GM23338 (cell line): Measurements from ENCODE around the gene MYF6.

Experiments
- CREB1 ChIP-seq: fragments of 250-450 bp; sonication (Bioruptor Pico); IDR thresholded peaks from 2 replicates; pipeline ENCODE4 v1.5.0; 2020; ENCODE audit warnings: low read depth, mild to moderate bottlenecking, moderate library complexity
- CTCF ChIP-seq, 2 experiments: fragments of 200-600 bp in 1 of 2; sonication (generic) in 1 of 2; conservative IDR thresholded peaks; 2 replicates each; pipeline versions ENCODE4 v1.5.1 to v1.6.1; 2016 to 2017; ENCODE audit warnings: antibody characterized with exemption in 2 of 2, low read depth in 2 of 2, mild to moderate bottlenecking in 2 of 2, moderate library complexity in 1 of 2
- ETS1 ChIP-seq: IDR thresholded peaks from 2 replicates; pipeline ENCODE4 v1.6.1; 2016; ENCODE audit warnings: antibody characterized with exemption
- EZH2 ChIP-seq: fragments of 200-600 bp; sonication (generic); IDR thresholded peaks from one replicate; pipeline ENCODE4 v1.8.0; 2017; ENCODE audit warnings: antibody characterized with exemption, mild to moderate bottlenecking, low read depth; ENCODE audit not compliant: unreplicated experiment
- EZH2phosphoT487 ChIP-seq: fragments of 200-600 bp; sonication (generic); IDR thresholded peaks from one replicate; pipeline ENCODE4 v1.8.1; 2018; ENCODE audit warnings: antibody characterized with exemption; ENCODE audit not compliant: unreplicated experiment
- JUNB ChIP-seq: IDR thresholded peaks from one replicate; pipeline ENCODE4 v1.6.1; 2016; ENCODE audit warnings: antibody characterized with exemption; ENCODE audit not compliant: unreplicated experiment
- NANOG ChIP-seq: IDR thresholded peaks from 2 replicates; pipeline ENCODE4 v1.6.1; 2016; ENCODE audit warnings: antibody characterized with exemption, borderline replicate concordance
- POLR2AphosphoS5 ChIP-seq: IDR thresholded peaks from 2 replicates; pipeline ENCODE4 v1.6.1; 2016; ENCODE audit warnings: antibody characterized with exemption, low read depth
- REST ChIP-seq: IDR thresholded peaks from one replicate; pipeline ENCODE4 v1.6.1; 2018; ENCODE audit warnings: antibody characterized with exemption; ENCODE audit not compliant: unreplicated experiment
- STAT1 ChIP-seq: IDR thresholded peaks from one replicate; pipeline ENCODE4 v1.6.1; 2016; ENCODE audit warnings: antibody characterized with exemption; ENCODE audit not compliant: unreplicated experiment
- ZNF114 ChIP-seq: fragments of 250-450 bp; sonication (Bioruptor Pico); IDR thresholded peaks from 2 replicates; pipeline ENCODE4 v1.5.0; 2020; ENCODE audit warnings: mild to moderate bottlenecking, moderate library complexity
- ZNF331 ChIP-seq: fragments of 250-450 bp; sonication (Bioruptor Pico); IDR thresholded peaks from 2 replicates; pipeline ENCODE4 v1.5.0; 2020; ENCODE audit warnings: low read depth, mild to moderate bottlenecking, moderate library complexity
- ZNF462 ChIP-seq: fragments of 250-450 bp; sonication (Bioruptor Pico); IDR thresholded peaks from 2 replicates; pipeline ENCODE4 v1.5.0; 2020; ENCODE audit warnings: mild to moderate bottlenecking, moderate library complexity

- TF ChIP-seq STAT1 (no peak), REST (no peak), CTCF (conservative IDR thresholded peaks at IDR 0.05; ENCODE audit: low read depth in 2 of 2) (no peak), EZH2 (no peak), POLR2AphosphoS5 (no peak), EZH2phosphoT487 (no peak), ETS1 (no peak), ZNF114 (CRISPR knock-in tag) (no peak), NANOG (no peak), CREB1 (no peak), JUNB (no peak), ZNF462 (no peak), ZNF331 (no peak)
Measured at GRCh38 chr12:80679346-80680131, 27.9 kb upstream of the MYF6 start.
